ENCODE results near the gene MAPK11.

GRCh38 chr22:50243685-50244419 lies 26.3 kb downstream of the MAPK11 start:
- TF ChIP-seq CTCF (IDR thresholded peaks at IDR 0.05) (no peak), POLR2A (IDR thresholded peaks at IDR 0.05) (no peak), POLR2AphosphoS5 (IDR thresholded peaks at IDR 0.05) (no peak)

All from prostate gland (tissue), 2 donors.